CD14-positive monocyte (primary cell): ENCODE measurements around the gene ACTRT2. TPM values are rescaled to one million over a fixed set of nuclear protein-coding genes. Genes with fewer than 3 reads are reported as not detected.
A peak's percentile ranks its signal among the peaks of the same experiment; 100 is the strongest.

Experiments used
- DNase-seq, 3 donors: peaks; one replicate each; pipeline ENCODE4 v3.0.0-alpha.2; 2011 to 2022
- H2AFZ ChIP-seq: 2 replicates; pipeline ENCODE4 v1.6.0; 2012; ENCODE audit warnings: mild to moderate bottlenecking, low read depth, low read length, inconsistent platforms; ENCODE audit not compliant: insufficient read depth, poor library complexity, severe bottlenecking
- H3K27ac ChIP-seq, 2 donors: 1 replicate in 1 of 2; 2 replicates in 1 of 2; pipeline ENCODE4 v1.5.1; 2012 to 2013; ENCODE audit warnings: low read length in 2 of 2, control low read depth in 1 of 2, inconsistent platforms in 1 of 2, low read depth in 1 of 2, mild to moderate bottlenecking in 1 of 2
- H3K27me3 ChIP-seq, 2 donors: one replicate each; pipeline versions ENCODE4 v1.6.0 to v1.6.1; 2011 to 2013; ENCODE audit warnings: low read length in 2 of 2; ENCODE audit not compliant: control insufficient read depth in 2 of 2, insufficient read depth in 2 of 2
- H3K36me3 ChIP-seq, 2 donors: replicated peaks in 1 of 2; 1 replicate in 1 of 2; 2 replicates in 1 of 2; pipeline versions ENCODE4 v1.5.1 to v1.6.1; 2012 to 2013; ENCODE audit warnings: low read length in 2 of 2, control low read depth in 1 of 2, inconsistent platforms in 1 of 2, mild to moderate bottlenecking in 1 of 2; ENCODE audit not compliant: insufficient read depth in 2 of 2, control insufficient read depth in 1 of 2
- H3K4me1 ChIP-seq, 2 donors: 1 replicate in 1 of 2; 2 replicates in 1 of 2; pipeline versions ENCODE4 v1.5.1 to v1.6.1; 2012 to 2013; ENCODE audit warnings: low read length in 2 of 2, control low read depth in 1 of 2, inconsistent platforms in 1 of 2, mild to moderate bottlenecking in 1 of 2, moderate library complexity in 1 of 2; ENCODE audit not compliant: insufficient read depth in 2 of 2, control insufficient read depth in 1 of 2
- H3K4me2 ChIP-seq: replicated peaks from 2 replicates; pipeline ENCODE3; 2012; ENCODE audit warnings: low read length, moderate library complexity, mild to moderate bottlenecking; ENCODE audit not compliant: poor library complexity, severe bottlenecking; ENCODE audit errors: extremely low read depth
- H3K4me3 ChIP-seq, 3 experiments: fragments of 200-600 bp in 1 of 3; sonication (generic) in 1 of 3; replicated peaks in 1 of 3; 1 replicate in 2 of 3; 2 replicates in 1 of 3; pipeline ENCODE4 v1.5.1; 2011 to 2013; ENCODE audit warnings: low read length in 3 of 3, mild to moderate bottlenecking in 3 of 3, control low read depth in 2 of 3, low read depth in 2 of 3, inconsistent platforms in 1 of 3, moderate library complexity in 1 of 3
- H3K79me2 ChIP-seq: 2 replicates; pipeline ENCODE4 v1.6.0; 2012; ENCODE audit warnings: mild to moderate bottlenecking, control low read depth, inconsistent platforms, low read length, moderate library complexity; ENCODE audit not compliant: insufficient read depth
- H3K9ac ChIP-seq: 2 replicates; pipeline ENCODE4 v1.6.0; 2017; ENCODE audit warnings: low read length, mild to moderate bottlenecking; ENCODE audit not compliant: insufficient read depth, poor library complexity, severe bottlenecking
- H3K9me3 ChIP-seq, 2 donors: replicated peaks in 1 of 2; 1 replicate in 1 of 2; 2 replicates in 1 of 2; pipeline versions ENCODE4 v1.5.1 to v1.6.1; 2012 to 2013; ENCODE audit warnings: low read length in 2 of 2, control low read depth in 1 of 2; ENCODE audit not compliant: control insufficient read depth in 1 of 2, insufficient read depth in 1 of 2
- H4K20me1 ChIP-seq: 2 replicates; pipeline ENCODE4 v1.6.0; 2012; ENCODE audit warnings: mild to moderate bottlenecking, low read length, control low read depth, moderate library complexity; ENCODE audit not compliant: insufficient read depth
- H3K27ac Mint-ChIP-seq, 7 donors: one replicate each; pipeline ENCODE4 v1.8.0; 2020; ENCODE audit warnings: mild to moderate bottlenecking in 7 of 7, mixed read lengths in 7 of 7, moderate library complexity in 6 of 7, inconsistent platforms in 2 of 7
- H3K27me3 Mint-ChIP-seq, 3 donors: one replicate each; pipeline ENCODE4 v1.8.0; 2021 to 2022; ENCODE audit warnings: low read depth in 3 of 3, mild to moderate bottlenecking in 3 of 3, mixed read lengths in 3 of 3, moderate library complexity in 3 of 3, inconsistent platforms in 1 of 3
- H3K36me3 Mint-ChIP-seq, 2 donors: one replicate each; pipeline ENCODE4 v1.8.0; 2020; ENCODE audit warnings: mixed read lengths in 2 of 2, inconsistent platforms in 1 of 2, mild to moderate bottlenecking in 1 of 2
- H3K4me1 Mint-ChIP-seq: one replicate; pipeline ENCODE4 v1.8.0; 2020; ENCODE audit warnings: mild to moderate bottlenecking, mixed read lengths
- H3K4me3 Mint-ChIP-seq, 2 donors: one replicate each; pipeline ENCODE4 v1.8.0; 2020; ENCODE audit warnings: mild to moderate bottlenecking in 2 of 2, mixed read lengths in 2 of 2, moderate library complexity in 1 of 2
- H3K9me3 Mint-ChIP-seq, 7 donors: one replicate each; pipeline ENCODE4 v1.8.0; 2020 to 2022; ENCODE audit warnings: mixed read lengths in 7 of 7, mild to moderate bottlenecking in 6 of 7, moderate library complexity in 6 of 7, inconsistent platforms in 2 of 7
- CTCF ChIP-seq: fragments of 200-600 bp; IDR thresholded peaks from one replicate; pipeline ENCODE4 v1.8.0; 2022; ENCODE audit warnings: antibody characterized with exemption, mild to moderate bottlenecking
- WGBS: methylation state at CpG from one replicate; pipeline ENCODE4 v1.1.5; 2013; ENCODE audit warnings: missing lambda C conversion rate; ENCODE audit not compliant: insufficient coverage; 5-methylcytosine and 5-hydroxymethylcytosine counted together
- intact Hi-C, 2 donors: fragments of 100-400 bp; cut with micrococcal nuclease; formaldehyde crosslinking; loops; one replicate each; pipeline versions ENCODE4 v1.15.0 to v1.15.1; 2023
- polyA plus RNA-seq, 3 donors: library from polyadenylated mRNA; depleted of rRNA in 1 of 3; unstranded in 2 of 3; stranded (reverse) in 1 of 3; fragments of 300-500 nt in 2 of 3; fragments of >200 nt in 1 of 3; fragmentation: Illumina TruSeq in 2 of 3; gene quantifications; 1 replicate in 2 of 3; 2 replicates in 1 of 3; pipeline ENCODE4 v1.2.3, GENCODE V29; 2012 to 2021

Gene ACTRT2
- polyA plus RNA-seq, 3 donors = not detected

GRCh38 chr1:3005771-3006170, 15.5 kb upstream of the ACTRT2 start:
- H3K4me3 Mint-ChIP-seq = no peak overlapping the region
- no peak for TF ChIP-seq CTCF
- Histone ChIP-seq H3K4me1 (no peaks in the 10 kb centered on the region), H4K20me1 (no peaks in the 10 kb centered on the region), H3K4me2 (no peak overlapping the region), H3K36me3 (no peaks in the 10 kb centered on the region), H3K27me3 (no peaks in the 10 kb centered on the region), H3K27ac (no peak overlapping the region), H2AFZ (no peak overlapping the region), H3K9me3 (peaks cover 23 to 30% of the 10 kb centered on the region in 2 donors), H3K79me2 (no peaks in the 10 kb centered on the region), H3K9ac (no peak overlapping the region), H3K4me3 (no peak overlapping the region)
- no peaks in the 10 kb centered on the region for H3K4me1 Mint-ChIP-seq
- peak overlapping the region in 1 of 7 donors; percentile 31 for H3K27ac Mint-ChIP-seq
- intact Hi-C loops = loop anchor here in 1 of 2 donors (5.0 kb wide), 1 partner anchor 417 kb away; no protein-coding TSS in a partner anchor
- H3K9me3 Mint-ChIP-seq = peaks cover 19 to 44% (median 32%) of the 10 kb centered on the region in 7 donors
- H3K36me3 Mint-ChIP-seq = no peaks in the 10 kb centered on the region
- peaks cover 0 to 5% (median 0%) of the 10 kb centered on the region in 3 donors for H3K27me3 Mint-ChIP-seq
- no peak for DNase-seq
- WGBS = 83% methylated on average over 1 of the region's 8 CpGs

GRCh38 chr1:3007298-3008147, 13.7 kb upstream of the ACTRT2 start:
- H3K79me2 ChIP-seq = no peaks in the 10 kb centered on the region
- H3K4me3 ChIP-seq = no peak overlapping the region
- no peak overlapping the region for H3K9ac ChIP-seq
- TF ChIP-seq CTCF = no peak
- no peak overlapping the region for H3K27ac ChIP-seq
- no peaks in the 10 kb centered on the region for H3K36me3 ChIP-seq
- peaks cover 23 to 30% of the 10 kb centered on the region in 2 donors for H3K9me3 ChIP-seq
- H3K9me3 Mint-ChIP-seq = peaks cover 19 to 46% (median 32%) of the 10 kb centered on the region in 7 donors
- H3K36me3 Mint-ChIP-seq = no peaks in the 10 kb centered on the region
- no peaks in the 10 kb centered on the region for H3K27me3 ChIP-seq
- H3K4me1 Mint-ChIP-seq = no peaks in the 10 kb centered on the region
- no peak overlapping the region for H3K27ac Mint-ChIP-seq
- 91% methylated on average over 1 of the region's 4 CpGs for WGBS
- H3K4me2 ChIP-seq = no peak overlapping the region
- DNase-seq = no peak
- H3K27me3 Mint-ChIP-seq = peaks cover 0 to 6% (median 3%) of the 10 kb centered on the region in 3 donors
- H3K4me1 ChIP-seq = no peaks in the 10 kb centered on the region
- no peaks in the 10 kb centered on the region for H4K20me1 ChIP-seq
- no peak overlapping the region for H2AFZ ChIP-seq
- intact Hi-C loops = loop anchor here in 1 of 2 donors (5.0 kb wide), 1 partner anchor 415 kb away; no protein-coding TSS in a partner anchor
- no peak overlapping the region for H3K4me3 Mint-ChIP-seq
